Measurements from ENCODE around the gene DDR1. TPM values are rescaled to one million over a fixed set of nuclear protein-coding genes. Genes with fewer than 3 reads are reported as not detected.
"Not testable (repeated sequence)": the region's sequence is repeated elsewhere in the genome, so short reads cannot be mapped to it uniquely, and the experiment has no call there.

DDR1 gene
- total RNA-seq, 2 donors from 2014 or later = 25.2 to 26.0 TPM

DNA sequence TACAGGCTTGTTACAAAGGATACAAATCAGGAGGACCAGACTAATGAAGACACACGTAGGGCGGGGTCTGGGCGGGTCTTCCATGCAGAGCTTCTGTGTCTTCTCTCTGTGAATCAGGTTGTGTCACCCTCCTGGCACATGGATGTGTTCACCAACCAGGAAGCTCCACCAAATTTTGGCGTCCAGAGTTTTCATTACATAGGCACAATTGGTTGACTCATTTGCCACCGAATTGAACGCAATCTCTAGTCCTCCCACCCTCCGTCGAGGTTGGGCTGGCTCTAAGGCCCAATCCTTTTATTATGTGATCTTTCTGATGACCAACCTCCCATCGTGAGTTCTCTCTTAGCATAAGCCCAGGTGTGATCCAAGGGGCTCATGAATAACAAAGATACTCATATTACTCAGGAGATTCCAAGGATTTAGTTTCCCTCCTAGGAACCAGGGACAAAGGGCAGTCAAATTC is 36.3 kb upstream of the DDR1 start:
- peak; percentile 7 for DNase-seq (ENCODE audit: low spot score)
- intact Hi-C loops (cut with DNase I) = no loop called here

DNA sequence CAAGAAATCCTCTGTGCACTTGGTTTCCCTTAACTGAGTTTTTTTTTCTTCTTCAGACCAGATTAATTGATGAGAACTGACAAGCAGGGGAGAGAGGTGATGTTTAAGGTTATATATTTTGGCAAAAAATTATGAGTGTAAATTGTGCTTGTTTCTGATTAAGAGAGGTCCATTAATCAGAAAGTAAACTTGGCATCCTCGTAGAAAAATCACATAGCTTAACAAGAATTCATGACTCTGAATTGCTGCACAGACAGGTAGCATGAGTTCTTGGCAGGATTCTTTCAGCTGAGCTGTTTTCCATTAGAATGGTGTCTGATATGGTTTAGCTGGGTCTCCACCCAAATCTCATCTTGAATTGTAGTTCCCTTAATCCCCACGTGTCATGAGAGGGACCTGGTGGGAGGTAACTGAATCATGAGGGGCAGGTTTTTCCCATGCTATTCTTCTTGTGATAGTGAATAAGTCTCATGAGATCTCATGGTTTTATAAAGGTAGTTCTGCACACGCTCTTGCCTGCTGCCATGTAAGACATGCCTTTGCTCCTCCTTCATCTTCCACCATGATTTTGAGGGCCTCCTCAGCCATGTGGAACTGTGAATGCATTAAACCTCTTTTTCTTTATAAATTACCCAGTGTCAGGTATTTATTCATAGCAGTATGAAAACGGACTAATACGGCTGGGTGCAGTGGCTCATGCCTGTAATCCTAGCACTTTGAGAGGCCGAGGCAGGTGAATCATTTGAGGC is 34.2 kb upstream of the DDR1 start:
- intact Hi-C loops (cut with DNase I) = no loop called here

GRCh38 chr6:30852459-30852858 is 31.9 kb upstream of the DDR1 start:
- intact Hi-C loops (cut with DNase I); DNase-seq (ENCODE audit: low spot score): not testable (repeated sequence)

More for the DNA sequence above, 34.2 kb upstream of the DDR1 start:
- peak; percentile 13 for DNase-seq (ENCODE audit: low spot score)

GRCh38 chr6:30854285-30855040 is 29.9 kb upstream of the DDR1 start:
- intact Hi-C loops (cut with DNase I) = no loop called here
- no peak for DNase-seq (ENCODE audit: low spot score)

- DNase-seq (ENCODE audit: low spot score) = peak; percentile 23
- intact Hi-C loops (cut with DNase I) = loop anchor here in 1 of 2 donors (1.0 kb wide), 1 partner anchor 29 kb away; the partner anchor contains the start of gene DDR1
Measured at GRCh38 chr6:30855429-30856075, 28.8 kb upstream of the DDR1 start.

DNA sequence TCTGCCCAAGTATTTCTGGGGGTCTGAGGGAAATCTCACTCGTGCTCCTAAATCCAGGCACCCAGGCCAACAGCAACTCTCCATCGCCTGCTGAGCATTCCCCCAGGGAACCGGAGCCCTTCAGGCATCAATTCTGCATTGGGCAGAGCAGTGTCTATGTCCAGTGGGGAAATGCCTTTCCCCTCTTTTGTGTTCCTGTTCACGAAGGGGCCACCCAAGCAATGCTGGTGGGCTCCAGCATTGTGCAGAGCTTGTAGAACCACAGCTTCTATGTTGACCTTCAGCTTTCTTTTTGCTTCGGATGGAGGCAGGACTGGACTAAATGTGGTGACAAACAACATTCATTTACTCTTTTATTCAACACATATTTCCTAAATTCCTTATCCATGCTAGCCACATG is 27.2 kb upstream of the DDR1 start:
- no peak for DNase-seq (ENCODE audit: low spot score)
- intact Hi-C loops (cut with DNase I) = no loop called here

GRCh38 chr6:30857549-30857948 is 26.8 kb upstream of the DDR1 start:
- intact Hi-C loops (cut with DNase I) = no loop called here

DNA sequence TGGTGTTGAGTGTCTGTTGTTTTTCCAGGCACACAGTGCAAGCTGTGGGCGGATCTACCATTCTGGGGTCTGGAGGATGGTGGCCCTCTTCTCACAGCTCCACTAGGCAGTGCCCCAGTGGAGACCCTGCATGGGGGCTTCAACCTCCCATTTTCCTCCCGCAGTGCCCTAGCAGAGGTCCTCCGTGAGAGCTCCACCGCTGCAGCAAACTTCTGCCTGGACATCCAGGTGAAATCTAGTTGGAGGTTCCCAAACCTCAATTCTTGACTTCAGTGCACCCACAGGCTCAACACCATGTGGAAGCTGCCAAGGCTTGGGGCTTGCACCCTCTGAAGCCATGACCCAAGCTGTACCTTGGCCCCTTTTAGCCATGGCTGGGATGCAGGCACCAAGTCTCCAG is 24.6 kb upstream of the DDR1 start:
- not testable (repeated sequence) for DNase-seq (ENCODE audit: low spot score)
- intact Hi-C loops (cut with DNase I) = loop anchor here in 1 of 2 donors (1.0 kb wide), 1 partner anchor 30 kb away; no protein-coding TSS in a partner anchor

More at GRCh38 chr6:30857549-30857948, 26.8 kb upstream of the DDR1 start:
- peak; percentile 20 for DNase-seq (ENCODE audit: low spot score)

DNA sequence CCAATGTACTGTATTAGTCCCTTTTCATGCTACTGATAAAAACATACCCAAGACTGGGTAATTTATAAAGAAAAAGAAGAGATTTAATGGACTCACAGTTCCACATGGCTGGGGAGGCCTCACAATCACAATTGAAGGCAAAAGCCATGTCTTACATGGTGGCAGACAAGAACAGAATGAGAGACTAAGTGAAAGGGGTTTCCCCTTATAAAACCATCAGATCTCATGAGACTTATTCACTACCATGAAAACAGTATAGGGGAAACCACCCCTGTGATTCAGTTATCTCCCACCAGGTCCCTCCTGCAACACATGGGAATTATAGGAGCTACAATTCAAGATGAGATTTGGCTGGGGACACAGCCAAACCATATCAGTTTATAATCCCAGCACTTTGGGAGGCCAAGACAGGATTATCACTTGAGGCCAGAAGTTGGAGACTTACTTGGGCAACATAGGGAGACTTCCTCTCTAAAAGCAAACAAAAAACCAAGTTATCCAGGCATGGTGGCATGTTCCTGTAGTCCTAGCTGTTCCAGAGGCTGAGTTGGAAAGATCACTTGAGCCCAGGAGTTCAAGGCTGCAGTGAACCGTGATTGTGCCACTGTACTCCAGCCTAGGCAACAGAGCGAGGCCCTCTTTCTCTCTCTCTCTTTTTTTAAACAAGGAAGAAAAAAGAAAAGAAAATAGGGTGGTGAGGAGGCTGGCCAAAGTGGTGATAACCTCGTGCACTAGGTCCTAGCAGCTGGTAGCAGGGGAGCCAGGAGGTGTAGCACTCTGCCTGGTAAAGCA is 22.9 kb upstream of the DDR1 start:
- DNase-seq (ENCODE audit: low spot score) = no peak
- intact Hi-C loops (cut with DNase I) = no loop called here

DNA sequence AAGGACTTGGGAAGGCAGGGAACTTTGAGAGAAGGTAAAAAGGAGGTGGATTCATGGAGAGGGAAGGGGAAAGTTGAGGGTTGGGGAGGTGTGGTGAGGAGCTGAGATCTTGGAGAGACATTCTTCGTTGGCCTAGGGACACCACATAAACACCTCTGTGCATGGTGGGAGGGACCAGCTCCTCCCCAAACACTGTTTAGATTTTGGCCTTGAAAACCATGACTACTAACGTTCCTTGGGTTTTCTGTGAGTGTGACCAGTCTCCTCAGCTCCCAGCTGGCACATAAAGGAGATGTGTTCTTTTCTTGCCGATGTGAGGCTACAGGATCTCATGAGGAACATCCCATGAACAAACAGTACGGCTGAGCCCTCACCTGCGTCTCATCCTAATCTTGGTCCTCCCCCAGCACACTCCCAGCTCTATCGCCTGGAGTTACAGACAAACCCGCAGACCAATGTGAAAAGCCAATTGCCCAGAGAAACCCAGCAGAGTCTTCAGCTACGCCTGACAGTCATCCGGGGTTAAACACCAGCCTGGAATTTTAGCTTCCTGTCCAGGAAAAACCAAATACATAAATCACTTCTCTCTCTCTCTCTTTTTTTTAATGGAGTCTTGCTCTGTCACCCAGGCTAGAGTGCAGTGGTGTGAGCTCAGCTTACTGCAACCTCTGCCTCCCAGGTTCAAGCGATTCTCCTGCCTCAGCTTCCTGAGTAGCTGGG is 22.0 kb upstream of the DDR1 start:
- no peak for DNase-seq (ENCODE audit: low spot score)
- intact Hi-C loops (cut with DNase I) = no loop called here

- intact Hi-C loops (cut with DNase I) = no loop called here
- no peak for DNase-seq (ENCODE audit: low spot score)
Measured at GRCh38 chr6:30864325-30864724, 20.0 kb upstream of the DDR1 start.

DNA sequence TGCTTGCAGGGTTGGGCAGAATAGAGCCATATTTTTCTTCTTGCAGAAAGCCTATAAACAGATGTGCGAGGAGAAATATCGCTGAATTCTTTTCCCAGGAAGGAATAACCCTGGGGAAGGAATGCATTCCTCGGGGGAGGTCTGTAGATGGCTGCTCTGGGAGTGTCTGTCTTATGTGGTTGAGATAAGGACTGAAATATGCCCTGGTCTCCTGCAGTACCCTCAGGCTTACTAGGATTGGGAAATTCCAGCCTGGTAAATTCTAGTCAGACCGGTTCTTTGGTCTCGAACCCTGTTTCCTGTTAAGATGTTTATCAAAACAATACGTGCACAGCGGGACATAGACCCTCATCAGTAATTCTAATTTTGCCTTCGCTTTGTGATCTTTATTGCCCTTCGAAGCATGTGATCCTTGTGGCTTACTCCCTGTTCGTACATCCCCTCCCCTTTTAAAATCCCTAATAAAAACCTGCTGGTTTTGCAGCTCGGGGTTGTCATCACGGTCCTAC is 15.0 kb upstream of the DDR1 start:
- DNase-seq (ENCODE audit: low spot score); intact Hi-C loops (cut with DNase I): not testable (repeated sequence)

GRCh38 chr6:30870546-30870945 is 13.8 kb upstream of the DDR1 start:
- no peak for DNase-seq (ENCODE audit: low spot score)
- intact Hi-C loops (cut with DNase I) = no loop called here

DNA sequence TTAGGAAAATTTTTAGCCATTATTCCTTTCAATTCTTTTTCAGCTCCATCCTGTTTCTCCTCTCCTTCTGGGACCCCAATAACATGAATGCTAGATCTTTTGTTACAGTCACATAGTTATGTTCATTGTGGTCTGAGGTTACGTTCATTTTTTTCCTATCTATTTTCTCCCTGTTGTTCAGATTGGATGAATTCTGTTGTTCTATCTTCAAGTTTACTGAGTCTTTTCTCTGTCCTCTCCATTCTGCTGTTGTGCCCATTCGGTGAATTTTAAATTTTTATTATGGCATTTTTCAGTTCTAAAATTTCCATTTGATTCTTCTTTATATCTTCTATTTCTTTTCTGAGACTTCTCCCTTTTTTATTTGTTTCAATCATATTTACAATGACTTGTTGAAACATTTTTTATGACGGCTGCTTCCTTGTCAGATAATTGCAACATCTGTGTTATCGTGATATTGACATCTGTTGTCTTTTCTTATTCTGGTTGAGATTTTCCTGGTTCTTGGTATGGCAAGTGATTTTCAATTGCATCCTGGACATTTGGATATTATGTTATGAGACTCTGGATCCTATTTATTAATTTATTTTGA is 12.6 kb upstream of the DDR1 start:
- DNase-seq (ENCODE audit: low spot score) = no peak
- intact Hi-C loops (cut with DNase I) = no loop called here

- intact Hi-C loops (cut with DNase I) = no loop called here
- DNase-seq (ENCODE audit: low spot score) = no peak
Measured at GRCh38 chr6:30873137-30873640, 11.1 kb upstream of the DDR1 start.

DNA sequence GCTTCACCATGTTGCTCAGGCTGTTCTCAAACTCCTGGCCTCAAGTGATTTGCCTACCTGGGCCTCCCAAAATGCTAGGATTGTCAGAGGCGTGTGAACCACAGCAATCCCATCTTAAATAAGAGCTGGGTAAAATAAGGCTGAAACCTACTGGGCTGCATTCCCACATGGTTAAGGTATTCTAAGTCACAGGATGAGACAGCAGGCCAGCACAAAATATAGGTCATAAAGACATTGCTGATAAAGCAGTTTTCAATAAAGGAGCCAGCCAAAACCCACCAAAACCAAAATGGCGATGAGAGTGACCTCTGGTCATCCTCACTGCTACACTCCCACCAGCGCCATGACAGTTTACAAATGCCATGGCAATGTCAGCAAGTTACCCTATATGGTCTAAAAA is 10.5 kb upstream of the DDR1 start:
- intact Hi-C loops (cut with DNase I) = not testable (repeated sequence)

DNA sequence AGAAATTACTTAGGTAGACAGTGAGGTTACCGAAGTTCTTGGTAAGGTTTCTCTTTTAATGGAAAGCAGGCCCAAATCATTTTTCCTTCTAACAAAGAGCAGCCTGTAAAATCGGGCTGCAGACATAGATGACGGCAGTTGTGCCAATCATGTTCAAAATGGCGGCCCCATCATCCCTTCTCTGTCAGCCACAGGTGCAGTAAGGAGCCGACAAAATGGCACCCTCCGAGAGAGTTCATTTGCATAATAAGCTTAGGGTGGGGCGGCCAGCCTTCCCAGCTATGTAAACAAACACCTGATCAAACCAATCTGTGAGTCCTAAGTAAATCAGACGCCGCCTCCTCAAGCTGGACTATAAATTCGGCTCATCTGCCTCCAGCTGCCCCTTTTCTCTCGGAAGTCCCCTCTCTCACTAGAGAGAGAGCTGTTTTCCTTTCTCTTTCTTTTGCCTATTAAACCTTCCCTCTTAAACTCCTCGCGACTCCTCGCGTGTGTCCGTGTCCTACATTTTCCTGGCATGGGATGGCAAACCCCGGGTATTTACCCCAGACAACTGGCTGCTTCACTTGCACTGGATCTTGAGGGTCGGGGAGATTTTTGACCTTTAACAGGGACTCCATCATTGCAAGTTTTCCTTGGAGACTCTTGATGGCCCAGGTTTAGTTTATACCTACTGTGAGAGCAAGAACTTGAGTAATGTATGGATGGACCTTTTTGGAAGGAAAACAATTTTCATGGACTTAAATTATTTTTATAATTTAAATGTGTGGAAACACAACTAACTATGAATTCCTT is 8.9 kb upstream of the DDR1 start:
- intact Hi-C loops (cut with DNase I) = loop anchor here in 1 of 2 donors (5.0 kb wide), 1 partner anchor 48 kb away; no protein-coding TSS in a partner anchor
- DNase-seq (ENCODE audit: low spot score) = no peak

More for the DNA sequence above, 10.5 kb upstream of the DDR1 start:
- DNase-seq (ENCODE audit: low spot score) = not testable (repeated sequence)
